ENCODE data around the gene MGAM2.

MGAM2 gene

GRCh38 chr7:142104550-142105527 lies 6.7 kb upstream of the MGAM2 start:
- Histone ChIP-seq H3K9ac (ENCODE audit: low read depth, low read length) (no peak overlapping the region), H3K9me3 (ENCODE audit: control insufficient read depth, insufficient read depth, low read length) (no peaks in the 10 kb centered on the region), H3K36me3 (ENCODE audit: insufficient read depth, low read length) (no peaks in the 10 kb centered on the region), H3K4me1 (ENCODE audit: insufficient read depth, low read length) (no peaks in the 10 kb centered on the region)

- Histone ChIP-seq H3K9ac (ENCODE audit: low read depth, low read length) (no peak overlapping the region), H3K36me3 (ENCODE audit: insufficient read depth, low read length) (no peaks in the 10 kb centered on the region), H3K4me1 (ENCODE audit: insufficient read depth, low read length) (peaks cover 5% of the 10 kb centered on the region), H3K9me3 (ENCODE audit: control insufficient read depth, insufficient read depth, low read length) (no peaks in the 10 kb centered on the region)
Observed at GRCh38 chr7:142108728-142109505, 2.6 kb upstream of the MGAM2 start.

GRCh38 chr7:142110098-142110497 lies 1.4 kb upstream of the MGAM2 start:
- Histone ChIP-seq H3K36me3 (ENCODE audit: insufficient read depth, low read length) (no peaks in the 10 kb centered on the region), H3K9ac (ENCODE audit: low read depth, low read length) (no peak overlapping the region), H3K9me3 (ENCODE audit: control insufficient read depth, insufficient read depth, low read length) (no peaks in the 10 kb centered on the region), H3K4me1 (ENCODE audit: insufficient read depth, low read length) (peaks cover 5% of the 10 kb centered on the region)

- Histone ChIP-seq H3K9me3 (ENCODE audit: control insufficient read depth, insufficient read depth, low read length) (no peaks in the 10 kb centered on the region), H3K36me3 (ENCODE audit: insufficient read depth, low read length) (no peaks in the 10 kb centered on the region), H3K9ac (ENCODE audit: low read depth, low read length) (no peak overlapping the region), H3K4me1 (ENCODE audit: insufficient read depth, low read length) (peaks cover 5% of the 10 kb centered on the region)
Observed at GRCh38 chr7:142110638-142111037, 880 bp upstream of the MGAM2 start.

- no peaks in the 10 kb centered on the region for H3K36me3 ChIP-seq (ENCODE audit: insufficient read depth, low read length)
- H3K9ac ChIP-seq (ENCODE audit: low read depth, low read length), result no peak overlapping the region
- H3K4me1 ChIP-seq (ENCODE audit: insufficient read depth, low read length), result peaks cover 5% of the 10 kb centered on the region
- no peaks in the 10 kb centered on the region for H3K9me3 ChIP-seq (ENCODE audit: control insufficient read depth, insufficient read depth, low read length)
Observed at GRCh38 chr7:142112086-142112485, 568 bp downstream of the MGAM2 start.

- Histone ChIP-seq H3K9me3 (ENCODE audit: control insufficient read depth, insufficient read depth, low read length) (no peaks in the 10 kb centered on the region), H3K9ac (ENCODE audit: low read depth, low read length) (no peak overlapping the region), H3K36me3 (ENCODE audit: insufficient read depth, low read length) (no peaks in the 10 kb centered on the region), H3K4me1 (ENCODE audit: insufficient read depth, low read length) (peaks cover 5% of the 10 kb centered on the region)
Observed at GRCh38 chr7:142114207-142114606, 2.7 kb downstream of the MGAM2 start.

- H3K9ac ChIP-seq (ENCODE audit: low read depth, low read length), result no peak overlapping the region
- H3K36me3 ChIP-seq (ENCODE audit: insufficient read depth, low read length), result no peaks in the 10 kb centered on the region
- H3K9me3 ChIP-seq (ENCODE audit: control insufficient read depth, insufficient read depth, low read length), result no peaks in the 10 kb centered on the region
- H3K4me1 ChIP-seq (ENCODE audit: insufficient read depth, low read length), result peaks cover 7% of the 10 kb centered on the region; the same call in 1 of the 2 replicates
Observed at GRCh38 chr7:142120524-142120923, 9.0 kb downstream of the MGAM2 start.

GRCh38 chr7:142123184-142123583 lies 11.7 kb downstream of the MGAM2 start:
- H3K4me1 ChIP-seq (ENCODE audit: insufficient read depth, low read length), result peaks cover 7% of the 10 kb centered on the region; the same call in 1 of the 2 replicates
- H3K36me3 ChIP-seq (ENCODE audit: insufficient read depth, low read length), result no peaks in the 10 kb centered on the region
- H3K9me3 ChIP-seq (ENCODE audit: control insufficient read depth, insufficient read depth, low read length), result no peaks in the 10 kb centered on the region
- no peak overlapping the region for H3K9ac ChIP-seq (ENCODE audit: low read depth, low read length)

GRCh38 chr7:142125256-142125955 lies 13.9 kb downstream of the MGAM2 start:
- H3K4me1 ChIP-seq (ENCODE audit: insufficient read depth, low read length), result peaks cover 2% of the 10 kb centered on the region; the same call in 1 of the 2 replicates
- H3K36me3 ChIP-seq (ENCODE audit: insufficient read depth, low read length), result no peaks in the 10 kb centered on the region
- H3K9ac ChIP-seq (ENCODE audit: low read depth, low read length), result no peak overlapping the region
- H3K9me3 ChIP-seq (ENCODE audit: control insufficient read depth, insufficient read depth, low read length), result no peaks in the 10 kb centered on the region

GRCh38 chr7:142130267-142130666 lies 18.7 kb downstream of the MGAM2 start:
- Histone ChIP-seq H3K4me1 (ENCODE audit: insufficient read depth, low read length) (no peaks in the 10 kb centered on the region), H3K9ac (ENCODE audit: low read depth, low read length) (no peak overlapping the region), H3K36me3 (ENCODE audit: insufficient read depth, low read length) (no peaks in the 10 kb centered on the region), H3K9me3 (ENCODE audit: control insufficient read depth, insufficient read depth, low read length) (no peaks in the 10 kb centered on the region)

- Histone ChIP-seq H3K4me1 (ENCODE audit: insufficient read depth, low read length) (no peaks in the 10 kb centered on the region), H3K9me3 (ENCODE audit: control insufficient read depth, insufficient read depth, low read length) (no peaks in the 10 kb centered on the region), H3K9ac (ENCODE audit: low read depth, low read length) (no peak overlapping the region), H3K36me3 (ENCODE audit: insufficient read depth, low read length) (no peaks in the 10 kb centered on the region)
Observed at GRCh38 chr7:142131439-142132185, 20.1 kb downstream of the MGAM2 start.

GRCh38 chr7:142133731-142134148 lies 22.2 kb downstream of the MGAM2 start:
- H3K9ac ChIP-seq (ENCODE audit: low read depth, low read length), result no peak overlapping the region
- H3K9me3 ChIP-seq (ENCODE audit: control insufficient read depth, insufficient read depth, low read length), result no peaks in the 10 kb centered on the region
- no peaks in the 10 kb centered on the region for H3K36me3 ChIP-seq (ENCODE audit: insufficient read depth, low read length)
- no peaks in the 10 kb centered on the region for H3K4me1 ChIP-seq (ENCODE audit: insufficient read depth, low read length)

- Histone ChIP-seq H3K4me1 (ENCODE audit: insufficient read depth, low read length) (no peaks in the 10 kb centered on the region), H3K9me3 (ENCODE audit: control insufficient read depth, insufficient read depth, low read length) (no peaks in the 10 kb centered on the region), H3K36me3 (ENCODE audit: insufficient read depth, low read length) (no peaks in the 10 kb centered on the region), H3K9ac (ENCODE audit: low read depth, low read length) (no peak overlapping the region)
Observed at GRCh38 chr7:142134909-142135308, 23.4 kb downstream of the MGAM2 start.

- no peak overlapping the region for H3K9ac ChIP-seq (ENCODE audit: low read depth, low read length)
- H3K4me1 ChIP-seq (ENCODE audit: insufficient read depth, low read length), result no peaks in the 10 kb centered on the region
- no peaks in the 10 kb centered on the region; the same call in 1 of the 2 replicates for H3K36me3 ChIP-seq (ENCODE audit: insufficient read depth, low read length)
- no peaks in the 10 kb centered on the region for H3K9me3 ChIP-seq (ENCODE audit: control insufficient read depth, insufficient read depth, low read length)
Observed at GRCh38 chr7:142138996-142139395, 27.5 kb downstream of the MGAM2 start.

Measured in ES-I3 (cell line).